ENCODE measurements around the gene DNAI2. TPM values are rescaled to one million over a fixed set of nuclear protein-coding genes. Genes with fewer than 3 reads are reported as not detected.

The DNAI2 gene
- polyA plus RNA-seq, 1 donor from 2014 or later, result not detected

DNA sequence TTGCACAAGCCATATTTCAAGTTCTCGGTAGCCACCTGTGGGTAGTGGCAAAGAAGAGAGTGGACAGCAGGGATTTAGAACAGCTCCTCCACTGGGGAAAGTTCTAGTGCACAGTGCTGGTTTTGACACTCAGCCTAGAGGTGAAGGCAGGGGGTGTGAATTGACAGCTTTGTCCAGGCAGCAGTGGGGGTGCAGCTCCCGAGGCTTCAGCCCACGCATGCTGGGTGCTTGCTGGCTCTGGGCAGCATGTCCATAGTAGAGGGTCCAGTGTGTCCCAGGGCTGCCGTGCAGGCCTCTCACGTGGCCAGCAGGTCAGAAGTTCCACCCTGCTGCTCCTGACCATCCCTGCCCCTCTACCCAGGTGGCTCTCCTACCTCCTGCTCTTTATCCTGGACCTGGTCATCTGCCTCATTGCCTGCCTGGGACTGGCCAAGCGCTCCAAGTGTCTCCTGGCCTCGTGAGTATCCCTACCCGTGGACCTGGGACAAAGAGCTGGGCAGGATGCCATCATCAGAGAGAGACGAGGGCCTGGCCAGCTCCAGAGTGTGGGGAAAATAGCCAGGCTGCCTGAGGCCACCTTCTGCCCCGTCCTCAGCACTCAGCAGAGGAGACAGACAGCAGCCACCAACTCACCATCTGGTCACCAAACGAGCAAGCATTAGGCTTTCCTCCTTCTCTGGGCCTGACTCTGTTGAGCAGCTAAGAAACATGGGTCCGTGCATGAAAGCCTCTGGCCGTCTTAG, 30.9 kb upstream of the DNAI2 start:
- TF ChIP-seq EP300 (conservative IDR thresholded peaks at IDR 0.05; ENCODE audit: poor library complexity, severe bottlenecking), result no peak
- no peak for TF ChIP-seq POLR2AphosphoS5 (IDR thresholded peaks at IDR 0.05)
- TF ChIP-seq, protein P1, sequence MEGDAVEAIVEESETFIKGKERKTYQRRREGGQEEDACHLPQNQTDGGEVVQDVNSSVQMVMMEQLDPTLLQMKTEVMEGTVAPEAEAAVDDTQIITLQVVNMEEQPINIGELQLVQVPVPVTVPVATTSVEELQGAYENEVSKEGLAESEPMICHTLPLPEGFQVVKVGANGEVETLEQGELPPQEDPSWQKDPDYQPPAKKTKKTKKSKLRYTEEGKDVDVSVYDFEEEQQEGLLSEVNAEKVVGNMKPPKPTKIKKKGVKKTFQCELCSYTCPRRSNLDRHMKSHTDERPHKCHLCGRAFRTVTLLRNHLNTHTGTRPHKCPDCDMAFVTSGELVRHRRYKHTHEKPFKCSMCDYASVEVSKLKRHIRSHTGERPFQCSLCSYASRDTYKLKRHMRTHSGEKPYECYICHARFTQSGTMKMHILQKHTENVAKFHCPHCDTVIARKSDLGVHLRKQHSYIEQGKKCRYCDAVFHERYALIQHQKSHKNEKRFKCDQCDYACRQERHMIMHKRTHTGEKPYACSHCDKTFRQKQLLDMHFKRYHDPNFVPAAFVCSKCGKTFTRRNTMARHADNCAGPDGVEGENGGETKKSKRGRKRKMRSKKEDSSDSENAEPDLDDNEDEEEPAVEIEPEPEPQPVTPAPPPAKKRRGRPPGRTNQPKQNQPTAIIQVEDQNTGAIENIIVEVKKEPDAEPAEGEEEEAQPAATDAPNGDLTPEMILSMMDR (IDR thresholded peaks at IDR 0.05; ENCODE audit: poor library complexity, severe bottlenecking), result no peak
- TF ChIP-seq, protein P2, sequence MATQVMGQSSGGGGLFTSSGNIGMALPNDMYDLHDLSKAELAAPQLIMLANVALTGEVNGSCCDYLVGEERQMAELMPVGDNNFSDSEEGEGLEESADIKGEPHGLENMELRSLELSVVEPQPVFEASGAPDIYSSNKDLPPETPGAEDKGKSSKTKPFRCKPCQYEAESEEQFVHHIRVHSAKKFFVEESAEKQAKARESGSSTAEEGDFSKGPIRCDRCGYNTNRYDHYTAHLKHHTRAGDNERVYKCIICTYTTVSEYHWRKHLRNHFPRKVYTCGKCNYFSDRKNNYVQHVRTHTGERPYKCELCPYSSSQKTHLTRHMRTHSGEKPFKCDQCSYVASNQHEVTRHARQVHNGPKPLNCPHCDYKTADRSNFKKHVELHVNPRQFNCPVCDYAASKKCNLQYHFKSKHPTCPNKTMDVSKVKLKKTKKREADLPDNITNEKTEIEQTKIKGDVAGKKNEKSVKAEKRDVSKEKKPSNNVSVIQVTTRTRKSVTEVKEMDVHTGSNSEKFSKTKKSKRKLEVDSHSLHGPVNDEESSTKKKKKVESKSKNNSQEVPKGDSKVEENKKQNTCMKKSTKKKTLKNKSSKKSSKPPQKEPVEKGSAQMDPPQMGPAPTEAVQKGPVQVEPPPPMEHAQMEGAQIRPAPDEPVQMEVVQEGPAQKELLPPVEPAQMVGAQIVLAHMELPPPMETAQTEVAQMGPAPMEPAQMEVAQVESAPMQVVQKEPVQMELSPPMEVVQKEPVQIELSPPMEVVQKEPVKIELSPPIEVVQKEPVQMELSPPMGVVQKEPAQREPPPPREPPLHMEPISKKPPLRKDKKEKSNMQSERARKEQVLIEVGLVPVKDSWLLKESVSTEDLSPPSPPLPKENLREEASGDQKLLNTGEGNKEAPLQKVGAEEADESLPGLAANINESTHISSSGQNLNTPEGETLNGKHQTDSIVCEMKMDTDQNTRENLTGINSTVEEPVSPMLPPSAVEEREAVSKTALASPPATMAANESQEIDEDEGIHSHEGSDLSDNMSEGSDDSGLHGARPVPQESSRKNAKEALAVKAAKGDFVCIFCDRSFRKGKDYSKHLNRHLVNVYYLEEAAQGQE (IDR thresholded peaks at IDR 0.05; ENCODE audit: borderline replicate concordance), result no peak
- TF ChIP-seq EZH2 (IDR thresholded peaks at IDR 0.05; ENCODE audit: borderline replicate concordance, insufficient read depth, low read length, poor library complexity, severe bottlenecking), result no peak
- no peak for TF ChIP-seq MXI1 (conservative IDR thresholded peaks at IDR 0.05; ENCODE audit: poor library complexity, severe bottlenecking)
- TF ChIP-seq RAD21 (conservative IDR thresholded peaks at IDR 0.05), result no peak
- H3K9me2 ChIP-seq (ENCODE audit: insufficient read depth, low read length), result no peaks in the 10 kb centered on the region
- no peak overlapping the region for H3K27ac ChIP-seq (ENCODE audit: low read length)
- H3K36me3 ChIP-seq (ENCODE audit: insufficient read depth, low read length), result no peaks in the 10 kb centered on the region
- H3K4me3 ChIP-seq (ENCODE audit: low read length), result no peak overlapping the region
- no peak overlapping the region for H3K4me2 ChIP-seq (ENCODE audit: low read length)
- H3K9ac ChIP-seq (ENCODE audit: low read length), result no peak overlapping the region
- no peak overlapping the region for H2AFZ ChIP-seq (ENCODE audit: low read depth, low read length)
- peaks cover 12% of the 10 kb centered on the region for H3K27me3 ChIP-seq (ENCODE audit: insufficient read depth, low read depth, low read length)
- H3F3A ChIP-seq (ENCODE audit: insufficient read depth, low read length, poor library complexity, severe bottlenecking), result no peaks in the 10 kb centered on the region
- H4K20me1 ChIP-seq (ENCODE audit: insufficient read depth), result no peaks in the 10 kb centered on the region
- no peaks in the 10 kb centered on the region for H3K9me3 ChIP-seq (ENCODE audit: low read length)
- no peaks in the 10 kb centered on the region for H3K79me2 ChIP-seq (replicated peaks; ENCODE audit: insufficient read depth, low read length)

DNA sequence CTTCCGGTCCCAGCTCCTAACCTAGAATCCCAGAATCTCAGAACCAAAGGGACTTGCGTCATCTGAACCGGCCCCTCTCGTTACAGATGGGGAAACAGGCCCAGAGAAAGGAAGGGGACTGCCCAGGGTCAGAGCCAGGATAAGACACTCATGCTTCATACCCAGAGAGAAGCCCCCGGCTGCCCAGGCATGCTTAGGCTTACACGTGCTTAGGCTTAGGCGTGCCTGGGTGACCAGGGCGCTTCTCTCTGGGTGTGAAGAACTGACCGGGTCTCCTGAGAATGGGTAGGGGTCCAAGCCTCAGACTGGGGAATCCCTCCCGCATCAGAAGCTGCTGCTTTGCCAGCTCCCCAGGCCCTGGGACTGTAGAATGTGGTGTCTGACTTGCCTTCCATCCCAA, 29.9 kb upstream of the DNAI2 start:
- Histone ChIP-seq H3K27me3 (ENCODE audit: insufficient read depth, low read depth, low read length) (peaks cover 20% of the 10 kb centered on the region), H4K20me1 (ENCODE audit: insufficient read depth) (no peaks in the 10 kb centered on the region), H3K9me3 (ENCODE audit: low read length) (no peaks in the 10 kb centered on the region), H3K27ac (ENCODE audit: low read length) (no peak overlapping the region), H3K9ac (ENCODE audit: low read length) (no peak overlapping the region), H3K79me2 (replicated peaks; ENCODE audit: insufficient read depth, low read length) (no peaks in the 10 kb centered on the region), H3F3A (ENCODE audit: insufficient read depth, low read length, poor library complexity, severe bottlenecking) (no peaks in the 10 kb centered on the region), H3K36me3 (ENCODE audit: insufficient read depth, low read length) (no peaks in the 10 kb centered on the region), H3K9me2 (ENCODE audit: insufficient read depth, low read length) (no peaks in the 10 kb centered on the region), H3K4me2 (ENCODE audit: low read length) (no peak overlapping the region), H2AFZ (ENCODE audit: low read depth, low read length) (no peak overlapping the region), H3K4me3 (ENCODE audit: low read length) (no peak overlapping the region)
- TF ChIP-seq SMC3 (conservative IDR thresholded peaks at IDR 0.05; ENCODE audit: poor library complexity) (no peak), EZH2 (IDR thresholded peaks at IDR 0.05; ENCODE audit: borderline replicate concordance, insufficient read depth, low read length, poor library complexity, severe bottlenecking) (no peak), RAD21 (conservative IDR thresholded peaks at IDR 0.05) (no peak), EP300 (conservative IDR thresholded peaks at IDR 0.05; ENCODE audit: poor library complexity, severe bottlenecking) (no peak), POLR2AphosphoS5 (IDR thresholded peaks at IDR 0.05) (no peak), MXI1 (conservative IDR thresholded peaks at IDR 0.05; ENCODE audit: poor library complexity, severe bottlenecking) (no peak)
- TF ChIP-seq, protein P1 (IDR thresholded peaks at IDR 0.05; ENCODE audit: poor library complexity, severe bottlenecking), result no peak
- TF ChIP-seq, protein P2 (IDR thresholded peaks at IDR 0.05; ENCODE audit: borderline replicate concordance), result no peak

All from neural cell (in vitro differentiated cells).